Measurements from ENCODE around the gene RGPD4. TPM values are rescaled to one million over a fixed set of nuclear protein-coding genes. Genes with fewer than 3 reads are reported as not detected.

The RGPD4 gene
- total RNA-seq, 2 experiments from 2014 or later, result 0.14 to 0.19 TPM

GRCh38 chr2:107932488-107932887, 105.8 kb downstream of the RGPD4 start:
- intact Hi-C loops (cut with DNase I, micrococcal nuclease), result no loop called here
- no peak for DNase-seq
- Mint-ChIP-seq H3K36me3 (ENCODE audit: low read depth) (no peaks in the 10 kb centered on the region), H3K9me3 (ENCODE audit: low read depth) (no peaks in the 10 kb centered on the region), H3K4me3 (no peak overlapping the region), H3K27ac (no peak overlapping the region), H3K27me3 (peaks cover 2% of the 10 kb centered on the region), H3K4me1 (no peaks in the 10 kb centered on the region)
- no peak for ATAC-seq
- CTCF ChIA-PET, result no interaction called here
- POLR2A ChIA-PET, result no interaction called here

- Mint-ChIP-seq H3K9me3 (ENCODE audit: low read depth) (no peaks in the 10 kb centered on the region), H3K36me3 (ENCODE audit: low read depth) (no peaks in the 10 kb centered on the region), H3K4me3 (no peak overlapping the region), H3K27ac (no peak overlapping the region), H3K27me3 (peaks cover 2% of the 10 kb centered on the region), H3K4me1 (no peaks in the 10 kb centered on the region)
- CTCF ChIA-PET, result no interaction called here
- intact Hi-C loops (cut with DNase I, micrococcal nuclease), result no loop called here
- POLR2A ChIA-PET, result no interaction called here
- DNase-seq, result no peak
- no peak for ATAC-seq
These were observed 106.3 kb downstream of the RGPD4 start for GRCh38 chr2:107932979-107933378.

- Mint-ChIP-seq H3K9me3 (ENCODE audit: low read depth) (no peaks in the 10 kb centered on the region), H3K4me1 (no peaks in the 10 kb centered on the region), H3K27ac (no peak overlapping the region), H3K4me3 (no peak overlapping the region), H3K36me3 (ENCODE audit: low read depth) (no peaks in the 10 kb centered on the region), H3K27me3 (peaks cover 2% of the 10 kb centered on the region)
- ChIA-PET CTCF (interaction anchor here (0.7 to 1.1 kb wide), 5 partner anchors 233 to 648 kb away, joined by 3 to 4 read pairs (median 3); no protein-coding TSS in a partner anchor), POLR2A (no interaction called here)
- intact Hi-C loops (cut with DNase I, micrococcal nuclease), result loop anchor here in 1 of 2 experiments (1.0 to 5.0 kb wide), 3 partner anchors 246 to 1051 kb away; partner anchors contain the start of gene EDAR
- DNase-seq (peak; percentile 34), ATAC-seq (no peak)
These were observed 110.0 kb downstream of the RGPD4 start for GRCh38 chr2:107936433-107937359.

Other genes with a start within 250 kb of the RGPD4 start
- gene SLC5A7, start 159.6 kb downstream of the RGPD4 start, total RNA-seq, result not detected